ENCODE measurements around the gene STK24. TPM values are rescaled to one million over a fixed set of nuclear protein-coding genes. Genes with fewer than 3 reads are reported as not detected.
A peak's percentile ranks its signal among the peaks of the same experiment; 100 is the strongest.

The STK24 gene
- total RNA-seq, 1 donor from 2014 or later = 190 TPM

DNA sequence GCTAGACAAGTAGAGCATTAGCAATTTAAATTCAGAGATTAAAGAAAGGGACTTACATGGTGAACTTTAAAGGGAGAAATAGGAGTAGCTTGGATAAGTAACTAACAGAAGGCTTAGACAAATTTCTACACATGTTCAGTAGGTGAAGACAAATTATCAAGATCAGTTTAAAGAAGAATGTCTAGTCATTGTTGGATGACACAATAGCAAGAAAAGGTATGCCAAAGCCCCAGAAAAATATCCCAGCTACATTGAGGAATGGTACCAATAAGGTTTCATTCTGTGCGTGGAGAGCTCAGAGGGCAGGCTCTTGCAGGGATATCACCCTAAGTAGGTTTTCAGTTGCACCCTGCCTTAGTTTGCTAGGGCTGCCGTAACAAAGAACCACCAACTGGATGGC, 3.5 kb upstream of the STK24 start:
- Histone ChIP-seq H3K27me3 (ENCODE audit: control insufficient read depth, insufficient read depth, low read length) (no peaks in the 10 kb centered on the region), H3K4me3 (ENCODE audit: low read depth, low read length) (no peak overlapping the region), H3K36me3 (ENCODE audit: control insufficient read depth, insufficient read depth, low read length) (no peaks in the 10 kb centered on the region)
- DNase-seq (ENCODE audit: low read depth) = no peak
- TF ChIP-seq, protein P1, sequence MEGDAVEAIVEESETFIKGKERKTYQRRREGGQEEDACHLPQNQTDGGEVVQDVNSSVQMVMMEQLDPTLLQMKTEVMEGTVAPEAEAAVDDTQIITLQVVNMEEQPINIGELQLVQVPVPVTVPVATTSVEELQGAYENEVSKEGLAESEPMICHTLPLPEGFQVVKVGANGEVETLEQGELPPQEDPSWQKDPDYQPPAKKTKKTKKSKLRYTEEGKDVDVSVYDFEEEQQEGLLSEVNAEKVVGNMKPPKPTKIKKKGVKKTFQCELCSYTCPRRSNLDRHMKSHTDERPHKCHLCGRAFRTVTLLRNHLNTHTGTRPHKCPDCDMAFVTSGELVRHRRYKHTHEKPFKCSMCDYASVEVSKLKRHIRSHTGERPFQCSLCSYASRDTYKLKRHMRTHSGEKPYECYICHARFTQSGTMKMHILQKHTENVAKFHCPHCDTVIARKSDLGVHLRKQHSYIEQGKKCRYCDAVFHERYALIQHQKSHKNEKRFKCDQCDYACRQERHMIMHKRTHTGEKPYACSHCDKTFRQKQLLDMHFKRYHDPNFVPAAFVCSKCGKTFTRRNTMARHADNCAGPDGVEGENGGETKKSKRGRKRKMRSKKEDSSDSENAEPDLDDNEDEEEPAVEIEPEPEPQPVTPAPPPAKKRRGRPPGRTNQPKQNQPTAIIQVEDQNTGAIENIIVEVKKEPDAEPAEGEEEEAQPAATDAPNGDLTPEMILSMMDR (IDR thresholded peaks at IDR 0.05; ENCODE audit: insufficient read depth, low read length, poor library complexity, severe bottlenecking) = no peak

DNA sequence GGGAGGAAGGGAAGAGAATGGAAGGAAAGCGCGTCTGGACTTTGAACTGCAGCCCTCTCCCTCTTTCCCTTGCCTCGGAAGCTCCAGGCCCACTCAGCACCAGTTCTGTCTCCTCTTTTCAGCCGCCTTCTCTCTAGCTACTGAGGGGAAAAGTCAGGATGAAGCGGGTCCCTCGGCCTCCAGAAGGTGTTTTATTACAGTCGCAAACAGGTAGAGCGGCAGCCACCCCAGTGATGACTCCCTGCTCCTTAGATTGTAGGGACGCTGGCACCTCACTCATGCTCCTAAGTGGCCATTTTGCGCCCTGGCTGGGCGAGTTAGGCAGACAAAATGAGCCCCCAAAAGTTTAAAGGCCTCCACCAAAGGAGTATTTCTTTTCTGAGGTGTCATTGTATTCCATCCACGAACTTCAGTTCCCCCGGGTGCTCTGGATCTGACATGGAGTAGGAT, 954 bp upstream of the STK24 start:
- no peaks in the 10 kb centered on the region for H3K36me3 ChIP-seq (ENCODE audit: control insufficient read depth, insufficient read depth, low read length)
- DNase-seq (ENCODE audit: low read depth) = no peak
- TF ChIP-seq, protein P1 (IDR thresholded peaks at IDR 0.05; ENCODE audit: insufficient read depth, low read length, poor library complexity, severe bottlenecking) = no peak
- H3K4me3 ChIP-seq (ENCODE audit: low read depth, low read length) = peak overlapping the region; percentile 37
- H3K27me3 ChIP-seq (ENCODE audit: control insufficient read depth, insufficient read depth, low read length) = no peaks in the 10 kb centered on the region

DNA sequence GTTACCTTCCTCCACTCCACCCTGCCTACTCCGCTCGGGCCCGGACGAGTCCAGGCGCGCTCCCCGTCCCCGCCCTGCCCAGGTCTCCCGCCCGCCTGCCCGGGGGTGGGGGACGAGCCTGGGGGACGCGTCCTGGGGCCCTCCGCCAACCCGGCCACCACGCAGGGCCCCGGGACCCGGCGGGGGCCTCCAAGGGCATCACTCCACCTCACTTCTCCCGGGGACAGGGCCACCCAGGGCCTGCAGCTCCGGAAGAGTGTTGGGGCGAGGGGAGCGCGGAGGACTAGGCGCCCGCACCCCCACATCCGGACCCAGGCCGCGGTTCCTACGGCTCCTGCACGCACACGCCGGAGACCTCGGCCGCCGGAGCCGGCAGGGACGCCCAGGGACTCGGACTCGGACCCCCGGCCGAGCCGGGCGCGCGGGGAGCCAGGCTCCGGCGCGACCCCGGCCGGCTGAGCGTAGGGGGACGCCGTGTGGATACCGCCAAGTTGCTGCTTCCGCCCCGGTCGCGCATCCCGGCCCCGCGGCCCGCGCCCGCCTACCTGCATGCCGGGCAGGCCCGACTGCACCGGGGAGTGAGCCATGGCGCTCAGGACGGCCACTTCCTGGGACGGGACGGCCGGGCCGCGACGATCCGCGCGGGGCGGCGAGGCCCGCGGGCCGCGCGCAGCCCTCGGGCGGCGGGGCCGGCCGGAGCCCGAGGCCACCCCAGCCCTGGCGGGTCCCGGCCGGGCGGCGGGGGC, 534 bp downstream of the STK24 start:
- Histone ChIP-seq H3K4me3 (ENCODE audit: low read depth, low read length) (peak overlapping the region; percentile 87), H3K36me3 (ENCODE audit: control insufficient read depth, insufficient read depth, low read length) (no peaks in the 10 kb centered on the region), H3K27me3 (ENCODE audit: control insufficient read depth, insufficient read depth, low read length) (no peaks in the 10 kb centered on the region)
- TF ChIP-seq, protein P1 (IDR thresholded peaks at IDR 0.05; ENCODE audit: insufficient read depth, low read length, poor library complexity, severe bottlenecking) = no peak
- no peak for DNase-seq (ENCODE audit: low read depth)

DNA sequence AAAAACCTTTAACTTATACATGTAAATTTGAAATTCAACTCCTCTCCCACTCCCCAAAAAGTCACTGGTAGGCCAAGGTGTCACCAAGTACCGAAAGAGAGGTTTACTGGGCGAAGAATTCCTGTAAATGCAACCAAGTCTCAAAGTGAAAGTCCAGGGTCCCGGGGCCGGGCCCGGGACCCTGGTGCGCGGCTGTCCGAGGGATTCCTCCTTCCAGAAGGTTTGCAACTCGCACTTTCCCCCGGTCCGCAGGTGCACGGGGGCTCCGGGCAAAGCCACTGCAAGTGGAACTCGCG, 1.1 kb downstream of the STK24 start:
- no peaks in the 10 kb centered on the region for H3K27me3 ChIP-seq (ENCODE audit: control insufficient read depth, insufficient read depth, low read length)
- DNase-seq (ENCODE audit: low read depth) = no peak
- H3K4me3 ChIP-seq (ENCODE audit: low read depth, low read length) = peak overlapping the region; percentile 87
- no peaks in the 10 kb centered on the region for H3K36me3 ChIP-seq (ENCODE audit: control insufficient read depth, insufficient read depth, low read length)
- TF ChIP-seq, protein P1 (IDR thresholded peaks at IDR 0.05; ENCODE audit: insufficient read depth, low read length, poor library complexity, severe bottlenecking) = no peak

DNA sequence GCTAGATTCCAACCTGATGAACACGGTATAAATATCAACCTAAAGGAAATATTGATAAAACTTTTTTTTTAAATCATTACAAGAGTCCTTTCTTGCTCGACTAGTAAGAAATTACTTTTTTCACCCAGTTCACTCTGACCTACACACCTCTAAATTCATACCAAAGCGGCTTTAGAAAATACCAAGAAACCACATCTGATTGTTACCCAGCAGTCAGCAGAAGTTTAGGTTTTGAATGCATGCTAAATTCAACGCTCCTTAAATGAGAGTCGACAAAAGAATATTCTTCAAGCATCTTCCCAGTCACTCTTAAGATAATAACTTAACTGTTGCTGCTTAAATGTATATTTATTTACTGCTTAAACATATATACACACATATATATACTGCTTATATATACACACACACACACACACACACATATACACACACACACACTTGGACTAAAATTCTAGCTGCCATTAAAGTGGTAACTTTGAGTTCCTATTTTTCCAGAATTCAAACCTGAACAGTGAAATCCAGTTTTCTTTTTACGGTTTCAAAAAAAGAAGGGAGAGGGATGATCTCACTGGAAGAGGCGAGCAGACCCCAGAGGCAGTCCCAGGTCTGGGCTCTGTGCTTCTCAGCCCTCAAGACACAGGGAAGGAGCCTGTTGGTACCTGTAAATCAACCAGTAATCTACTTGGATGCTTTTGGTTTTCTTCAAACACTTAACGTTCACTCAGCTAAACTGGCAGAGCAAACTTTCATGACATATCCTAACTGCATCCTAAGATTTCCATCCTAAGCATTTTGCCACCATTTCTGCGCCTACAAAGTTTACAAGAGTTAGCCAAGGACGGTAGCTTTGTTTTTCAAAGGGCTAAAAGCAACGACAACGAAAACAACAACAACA, 1.7 kb downstream of the STK24 start:
- TF ChIP-seq, protein P1 (IDR thresholded peaks at IDR 0.05; ENCODE audit: insufficient read depth, low read length, poor library complexity, severe bottlenecking) = no peak
- peak overlapping the region; percentile 87 for H3K4me3 ChIP-seq (ENCODE audit: low read depth, low read length)
- no peak for DNase-seq (ENCODE audit: low read depth)
- no peaks in the 10 kb centered on the region for H3K36me3 ChIP-seq (ENCODE audit: control insufficient read depth, insufficient read depth, low read length)
- no peaks in the 10 kb centered on the region for H3K27me3 ChIP-seq (ENCODE audit: control insufficient read depth, insufficient read depth, low read length)

Measured in kidney epithelial cell (primary cell).